Measurements from ENCODE around the gene SLC66A1.

Gene SLC66A1

GRCh38 chr1:19343617-19344350, 31.7 kb downstream of the SLC66A1 start:
- H3K27ac ChIP-seq (ENCODE audit: low read depth, low read length, poor library complexity, severe bottlenecking) = no peak overlapping the region
- peaks cover 19% of the 10 kb centered on the region for H3K4me1 ChIP-seq (ENCODE audit: insufficient read depth, low read length, severe bottlenecking)
- H3K4me2 ChIP-seq (ENCODE audit: low read length) = no peak overlapping the region
- TF ChIP-seq EZH2 (IDR thresholded peaks at IDR 0.05; ENCODE audit: borderline replicate concordance, low read length) = no peak
- TF ChIP-seq CTCF (IDR thresholded peaks at IDR 0.05; ENCODE audit: low read length) = no peak
- H2AFZ ChIP-seq (ENCODE audit: low read length) = no peak overlapping the region
- no peaks in the 10 kb centered on the region for H3F3A ChIP-seq (ENCODE audit: insufficient read depth, low read length)
- H3K4me3 ChIP-seq (ENCODE audit: low read depth, low read length, poor library complexity, severe bottlenecking) = no peak overlapping the region
- no peaks in the 10 kb centered on the region for H3K27me3 ChIP-seq (ENCODE audit: insufficient read depth, low read length)
- no peaks in the 10 kb centered on the region for H3K9me2 ChIP-seq (ENCODE audit: low read depth, low read length)
- no peaks in the 10 kb centered on the region for H3K9me3 ChIP-seq (ENCODE audit: low read length)
- H3K36me3 ChIP-seq (ENCODE audit: insufficient read depth, low read length) = peaks cover 4% of the 10 kb centered on the region; the same call in 1 of the 2 replicates
- H3K79me2 ChIP-seq (ENCODE audit: insufficient read depth, low read length) = no peaks in the 10 kb centered on the region
- no peak overlapping the region for H3K9ac ChIP-seq (ENCODE audit: low read length)
- H4K20me1 ChIP-seq (ENCODE audit: insufficient read depth, low read length) = no peaks in the 10 kb centered on the region

- TF ChIP-seq EZH2 (IDR thresholded peaks at IDR 0.05; ENCODE audit: borderline replicate concordance, low read length) = no peak
- TF ChIP-seq CTCF (IDR thresholded peaks at IDR 0.05; ENCODE audit: low read length) = peak; percentile 96
- no peaks in the 10 kb centered on the region for H3K27me3 ChIP-seq (ENCODE audit: insufficient read depth, low read length)
- no peaks in the 10 kb centered on the region for H3K9me2 ChIP-seq (ENCODE audit: low read depth, low read length)
- no peaks in the 10 kb centered on the region for H4K20me1 ChIP-seq (ENCODE audit: insufficient read depth, low read length)
- H3K4me2 ChIP-seq (ENCODE audit: low read length) = no peak overlapping the region
- no peaks in the 10 kb centered on the region for H3F3A ChIP-seq (ENCODE audit: insufficient read depth, low read length)
- no peak overlapping the region for H2AFZ ChIP-seq (ENCODE audit: low read length)
- no peak overlapping the region for H3K4me3 ChIP-seq (ENCODE audit: low read depth, low read length, poor library complexity, severe bottlenecking)
- H3K36me3 ChIP-seq (ENCODE audit: insufficient read depth, low read length) = peaks cover 4% of the 10 kb centered on the region; the same call in 1 of the 2 replicates
- no peaks in the 10 kb centered on the region for H3K9me3 ChIP-seq (ENCODE audit: low read length)
- H3K27ac ChIP-seq (ENCODE audit: low read depth, low read length, poor library complexity, severe bottlenecking) = no peak overlapping the region
- no peaks in the 10 kb centered on the region for H3K79me2 ChIP-seq (ENCODE audit: insufficient read depth, low read length)
- no peak overlapping the region for H3K9ac ChIP-seq (ENCODE audit: low read length)
- peaks cover 25% of the 10 kb centered on the region for H3K4me1 ChIP-seq (ENCODE audit: insufficient read depth, low read length, severe bottlenecking)
Observed at GRCh38 chr1:19344372-19344810, 32.3 kb downstream of the SLC66A1 start.

GRCh38 chr1:19344831-19345230, 32.7 kb downstream of the SLC66A1 start:
- H3K9me2 ChIP-seq (ENCODE audit: low read depth, low read length) = no peaks in the 10 kb centered on the region
- peaks cover 29% of the 10 kb centered on the region for H3K4me1 ChIP-seq (ENCODE audit: insufficient read depth, low read length, severe bottlenecking)
- no peaks in the 10 kb centered on the region for H4K20me1 ChIP-seq (ENCODE audit: insufficient read depth, low read length)
- TF ChIP-seq EZH2 (IDR thresholded peaks at IDR 0.05; ENCODE audit: borderline replicate concordance, low read length) = no peak
- no peak for TF ChIP-seq CTCF (IDR thresholded peaks at IDR 0.05; ENCODE audit: low read length)
- H3F3A ChIP-seq (ENCODE audit: insufficient read depth, low read length) = no peaks in the 10 kb centered on the region
- H3K36me3 ChIP-seq (ENCODE audit: insufficient read depth, low read length) = peaks cover 4% of the 10 kb centered on the region; the same call in 1 of the 2 replicates
- H2AFZ ChIP-seq (ENCODE audit: low read length) = no peak overlapping the region
- H3K4me3 ChIP-seq (ENCODE audit: low read depth, low read length, poor library complexity, severe bottlenecking) = no peak overlapping the region
- no peak overlapping the region for H3K4me2 ChIP-seq (ENCODE audit: low read length)
- no peaks in the 10 kb centered on the region for H3K9me3 ChIP-seq (ENCODE audit: low read length)
- H3K27ac ChIP-seq (ENCODE audit: low read depth, low read length, poor library complexity, severe bottlenecking) = no peak overlapping the region
- no peak overlapping the region for H3K9ac ChIP-seq (ENCODE audit: low read length)
- H3K79me2 ChIP-seq (ENCODE audit: insufficient read depth, low read length) = no peaks in the 10 kb centered on the region
- H3K27me3 ChIP-seq (ENCODE audit: insufficient read depth, low read length) = no peaks in the 10 kb centered on the region

All from OCI-LY1 (cell line).